CD4-positive, alpha-beta T cell treated with Interferon alpha-2 for 1 hour (primary cell): ENCODE results near the gene TCF21.
"Not testable (repeated sequence)": the region's sequence is repeated elsewhere in the genome, so short reads cannot be mapped to it uniquely, and the experiment has no call there.

Experiments used
- DNase-seq, 2 donors: peaks; one replicate each; pipeline ENCODE4 v3.0.0-alpha.2; 2020 to 2022

Gene TCF21

GRCh38 chr6:133888929-133889556, at the start of gene TCF21:
TSS of gene TCF21 (plus strand) at chr6:133889113. CDS start at chr6:133889398, 285 bp downstream.
- no peak for DNase-seq

- DNase-seq, result no peak
These were observed 47.7 kb upstream of the TCF21 start for GRCh38 chr6:133841176-133841575.

- DNase-seq, result no peak
These were observed 45.8 kb upstream of the TCF21 start for GRCh38 chr6:133843098-133843497.

- DNase-seq, result no peak
These were observed 44.2 kb upstream of the TCF21 start for GRCh38 chr6:133844709-133845108.

- no peak for DNase-seq
These were observed 34.9 kb upstream of the TCF21 start for GRCh38 chr6:133854041-133854363.

GRCh38 chr6:133854364-133855275, 34.3 kb upstream of the TCF21 start:
- DNase-seq, result no peak

- no peak for DNase-seq
These were observed 33.5 kb upstream of the TCF21 start for GRCh38 chr6:133855276-133855990.

- no peak for DNase-seq
These were observed 32.9 kb upstream of the TCF21 start for GRCh38 chr6:133855991-133856370.

GRCh38 chr6:133856911-133857310, 32.0 kb upstream of the TCF21 start:
- no peak for DNase-seq

- no peak for DNase-seq
These were observed 31.2 kb upstream of the TCF21 start for GRCh38 chr6:133857696-133858095.

- DNase-seq, result not testable (repeated sequence)
These were observed 27.6 kb upstream of the TCF21 start for GRCh38 chr6:133861337-133861736.

GRCh38 chr6:133863228-133863627, 25.7 kb upstream of the TCF21 start:
- no peak for DNase-seq

- DNase-seq, result no peak
These were observed 23.2 kb upstream of the TCF21 start for GRCh38 chr6:133865680-133866079.

GRCh38 chr6:133871131-133871530, 17.8 kb upstream of the TCF21 start:
- no peak for DNase-seq

- DNase-seq, result no peak
These were observed 15.4 kb upstream of the TCF21 start for GRCh38 chr6:133873538-133873937.

- DNase-seq, result no peak
These were observed 11.8 kb upstream of the TCF21 start for GRCh38 chr6:133877116-133877515.

- no peak for DNase-seq
These were observed 8.9 kb upstream of the TCF21 start for GRCh38 chr6:133880006-133880405.

- DNase-seq, result no peak
These were observed 8.0 kb upstream of the TCF21 start for GRCh38 chr6:133880896-133881295.

GRCh38 chr6:133886104-133886775, 2.7 kb upstream of the TCF21 start:
- DNase-seq, result no peak

GRCh38 chr6:133887156-133887879, 1.6 kb upstream of the TCF21 start:
- no peak for DNase-seq

- no peak for DNase-seq
These were observed 1.1 kb upstream of the TCF21 start for GRCh38 chr6:133887880-133888230.

- no peak for DNase-seq
These were observed 867 bp downstream of the TCF21 start for GRCh38 chr6:133889557-133890403.
